ENCODE results near the gene INSYN2B.

The INSYN2B gene

DNA sequence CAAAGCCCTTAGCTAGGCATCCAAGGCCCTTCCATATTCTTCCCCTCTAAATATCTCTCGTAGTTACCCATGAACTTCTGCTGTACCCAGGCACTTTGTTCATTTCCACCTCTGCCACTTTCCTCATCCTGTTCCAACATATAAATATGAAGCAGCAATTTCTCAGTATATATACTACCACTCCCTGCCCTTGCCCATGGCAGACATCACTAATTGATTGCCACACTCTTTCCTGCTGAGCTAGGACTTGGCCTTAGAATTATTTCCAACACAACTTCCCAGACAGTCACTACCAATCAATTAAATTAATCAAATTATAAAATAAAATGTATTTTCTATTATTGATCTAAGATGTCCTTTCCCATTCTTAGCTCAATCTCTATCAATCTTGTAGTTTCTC lies 8.5 kb downstream of the INSYN2B start:
- H3K9me3 ChIP-seq (ENCODE audit: severe bottlenecking) = no peaks in the 10 kb centered on the region
- H3K27ac ChIP-seq = no peak overlapping the region
- no peak overlapping the region for H3K4me3 ChIP-seq (ENCODE audit: low read depth, low read length)
- no peaks in the 10 kb centered on the region for H3K36me3 ChIP-seq
- no peak for DNase-seq
- peaks cover 62% of the 10 kb centered on the region for H3K27me3 ChIP-seq (ENCODE audit: insufficient read depth, low read depth, severe bottlenecking)
- TF ChIP-seq, protein P1, sequence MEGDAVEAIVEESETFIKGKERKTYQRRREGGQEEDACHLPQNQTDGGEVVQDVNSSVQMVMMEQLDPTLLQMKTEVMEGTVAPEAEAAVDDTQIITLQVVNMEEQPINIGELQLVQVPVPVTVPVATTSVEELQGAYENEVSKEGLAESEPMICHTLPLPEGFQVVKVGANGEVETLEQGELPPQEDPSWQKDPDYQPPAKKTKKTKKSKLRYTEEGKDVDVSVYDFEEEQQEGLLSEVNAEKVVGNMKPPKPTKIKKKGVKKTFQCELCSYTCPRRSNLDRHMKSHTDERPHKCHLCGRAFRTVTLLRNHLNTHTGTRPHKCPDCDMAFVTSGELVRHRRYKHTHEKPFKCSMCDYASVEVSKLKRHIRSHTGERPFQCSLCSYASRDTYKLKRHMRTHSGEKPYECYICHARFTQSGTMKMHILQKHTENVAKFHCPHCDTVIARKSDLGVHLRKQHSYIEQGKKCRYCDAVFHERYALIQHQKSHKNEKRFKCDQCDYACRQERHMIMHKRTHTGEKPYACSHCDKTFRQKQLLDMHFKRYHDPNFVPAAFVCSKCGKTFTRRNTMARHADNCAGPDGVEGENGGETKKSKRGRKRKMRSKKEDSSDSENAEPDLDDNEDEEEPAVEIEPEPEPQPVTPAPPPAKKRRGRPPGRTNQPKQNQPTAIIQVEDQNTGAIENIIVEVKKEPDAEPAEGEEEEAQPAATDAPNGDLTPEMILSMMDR (IDR thresholded peaks at IDR 0.05; ENCODE audit: low read depth, low read length) = no peak

DNA sequence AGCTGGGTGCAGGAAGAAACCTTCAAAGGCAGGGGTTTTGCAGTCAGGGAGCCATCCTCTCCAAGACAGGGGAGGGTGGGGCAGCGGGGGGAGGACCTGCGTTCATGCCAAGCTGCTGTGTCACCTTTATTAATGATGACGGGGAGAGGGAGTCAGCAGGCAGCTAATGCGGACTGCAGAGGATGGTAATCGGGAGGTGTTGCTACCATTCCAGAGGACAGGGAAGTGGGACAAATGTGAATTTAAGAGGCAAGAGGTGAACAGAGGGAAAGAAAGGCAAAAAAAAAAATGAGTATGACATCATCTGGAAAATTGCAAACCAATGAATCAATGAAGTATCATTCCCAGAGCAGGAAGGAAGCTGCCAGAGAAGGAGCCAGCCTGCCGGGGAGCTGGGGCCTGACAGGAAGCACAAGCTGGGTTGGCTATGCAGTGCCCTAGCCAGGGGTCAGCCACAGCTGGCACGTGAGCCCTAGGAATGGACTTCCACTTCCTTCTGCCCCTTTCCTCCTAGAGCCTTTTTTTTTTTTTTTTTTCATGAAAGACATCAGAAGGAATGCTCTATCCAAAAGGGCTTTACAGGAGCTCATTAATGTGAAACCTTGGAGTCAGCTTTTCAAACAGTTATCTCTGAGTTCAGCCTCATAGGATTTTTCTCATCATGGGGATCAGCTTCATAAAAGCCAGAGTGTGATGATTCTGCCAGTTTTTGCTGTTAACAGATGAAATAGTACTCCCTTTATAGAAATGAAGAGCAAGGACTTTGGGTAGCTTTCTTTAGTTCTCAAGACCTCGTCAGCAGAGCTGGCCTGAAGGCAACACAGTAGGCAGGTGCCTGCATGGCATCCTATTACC lies 9.2 kb downstream of the INSYN2B start:
- DNase-seq = no peak
- TF ChIP-seq, protein P1 (IDR thresholded peaks at IDR 0.05; ENCODE audit: low read depth, low read length) = no peak
- Histone ChIP-seq H3K36me3 (no peaks in the 10 kb centered on the region), H3K4me3 (ENCODE audit: low read depth, low read length) (no peak overlapping the region), H3K27ac (no peak overlapping the region), H3K9me3 (ENCODE audit: severe bottlenecking) (no peaks in the 10 kb centered on the region), H3K27me3 (ENCODE audit: insufficient read depth, low read depth, severe bottlenecking) (peaks cover 63% of the 10 kb centered on the region)

DNA sequence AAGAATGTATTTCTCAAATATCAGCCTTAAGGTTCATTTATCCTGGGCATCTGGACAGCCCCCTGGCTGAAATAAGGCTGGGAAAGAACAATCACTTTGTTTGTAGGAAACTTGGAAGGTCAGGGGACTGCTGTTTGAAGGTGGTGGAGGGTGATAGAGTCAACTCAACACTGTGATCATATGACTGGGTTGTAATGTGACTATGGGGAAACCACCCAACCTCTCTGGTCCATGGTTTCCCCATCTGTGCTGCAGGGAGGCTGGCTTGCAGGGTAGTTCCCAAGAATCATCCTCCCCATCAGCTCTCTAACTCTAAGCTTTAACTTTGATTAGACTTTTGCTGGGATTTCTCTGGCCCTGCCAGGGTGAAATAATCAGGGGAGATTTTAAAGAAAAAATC lies 10.0 kb downstream of the INSYN2B start:
- H3K9me3 ChIP-seq (ENCODE audit: severe bottlenecking) = no peaks in the 10 kb centered on the region
- no peaks in the 10 kb centered on the region for H3K36me3 ChIP-seq
- no peak overlapping the region for H3K27ac ChIP-seq
- peaks cover 63% of the 10 kb centered on the region for H3K27me3 ChIP-seq (ENCODE audit: insufficient read depth, low read depth, severe bottlenecking)
- TF ChIP-seq, protein P1 (IDR thresholded peaks at IDR 0.05; ENCODE audit: low read depth, low read length) = no peak
- no peak overlapping the region for H3K4me3 ChIP-seq (ENCODE audit: low read depth, low read length)
- no peak for DNase-seq

DNA sequence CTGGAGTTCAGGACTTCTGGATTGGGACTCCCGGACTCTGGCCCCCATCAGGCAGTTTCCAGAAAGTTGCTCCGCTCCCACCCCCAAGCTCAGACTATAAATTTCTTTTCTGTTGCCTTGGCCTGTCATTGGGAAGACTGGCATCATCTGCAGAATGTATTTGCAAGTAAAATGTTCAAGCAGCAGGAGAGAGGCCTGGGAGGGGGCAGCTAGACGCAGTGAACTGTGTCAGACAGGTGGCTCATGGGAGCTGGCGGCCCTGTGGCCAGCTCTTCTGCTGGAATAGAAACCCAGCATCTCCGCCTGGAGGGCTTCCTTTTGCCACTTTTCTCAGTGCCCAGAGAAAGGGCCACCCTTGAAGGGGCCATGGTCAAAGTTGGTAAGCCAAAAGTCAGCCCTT lies 16.0 kb downstream of the INSYN2B start:
- H3K27me3 ChIP-seq (ENCODE audit: insufficient read depth, low read depth, severe bottlenecking) = peaks cover 73% of the 10 kb centered on the region
- no peaks in the 10 kb centered on the region for H3K9me3 ChIP-seq (ENCODE audit: severe bottlenecking)
- DNase-seq = no peak
- no peaks in the 10 kb centered on the region for H3K36me3 ChIP-seq
- H3K4me3 ChIP-seq (ENCODE audit: low read depth, low read length) = no peak overlapping the region
- TF ChIP-seq, protein P1 (IDR thresholded peaks at IDR 0.05; ENCODE audit: low read depth, low read length) = no peak
- H3K27ac ChIP-seq = no peak overlapping the region

DNA sequence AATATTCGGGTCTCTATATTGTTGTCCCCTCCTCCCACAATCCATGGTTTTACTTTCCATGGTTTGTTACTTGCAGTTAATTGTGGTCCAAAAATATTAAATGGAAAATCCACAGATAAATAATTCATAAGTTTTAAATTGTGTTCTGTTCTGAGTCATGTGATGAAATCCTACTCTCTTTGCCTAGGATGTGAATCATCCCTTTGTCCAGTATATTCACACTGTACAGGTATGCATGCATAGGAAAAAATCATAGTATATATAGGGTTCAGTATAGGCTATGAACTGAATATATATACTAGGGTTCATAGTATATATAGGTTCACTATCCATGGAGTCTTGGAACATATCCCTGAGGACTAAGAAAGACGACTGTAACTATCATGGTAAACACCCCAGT lies 19.6 kb downstream of the INSYN2B start:
- DNase-seq = no peak
- TF ChIP-seq, protein P1 (IDR thresholded peaks at IDR 0.05; ENCODE audit: low read depth, low read length) = no peak

GRCh38 chr5:169958278-169958677 lies 22.0 kb downstream of the INSYN2B start:
- H3K27me3 ChIP-seq (ENCODE audit: insufficient read depth, low read depth, severe bottlenecking) = peaks cover 38% of the 10 kb centered on the region

More for the DNA sequence above, 19.6 kb downstream of the INSYN2B start:
- no peaks in the 10 kb centered on the region for H3K9me3 ChIP-seq (ENCODE audit: severe bottlenecking)
- peaks cover 45% of the 10 kb centered on the region for H3K27me3 ChIP-seq (ENCODE audit: insufficient read depth, low read depth, severe bottlenecking)
- no peaks in the 10 kb centered on the region for H3K36me3 ChIP-seq
- H3K4me3 ChIP-seq (ENCODE audit: low read depth, low read length) = no peak overlapping the region
- H3K27ac ChIP-seq = no peak overlapping the region

More at GRCh38 chr5:169958278-169958677, 22.0 kb downstream of the INSYN2B start:
- no peaks in the 10 kb centered on the region for H3K9me3 ChIP-seq (ENCODE audit: severe bottlenecking)
- H3K36me3 ChIP-seq = no peaks in the 10 kb centered on the region
- TF ChIP-seq, protein P1 (IDR thresholded peaks at IDR 0.05; ENCODE audit: low read depth, low read length) = no peak
- no peak for DNase-seq
- no peak overlapping the region for H3K4me3 ChIP-seq (ENCODE audit: low read depth, low read length)
- H3K27ac ChIP-seq = no peak overlapping the region
